K562 (cell line): ENCODE measurements around the gene ARRDC5. TPM values are rescaled to one million over a fixed set of nuclear protein-coding genes. Genes with fewer than 3 reads are reported as not detected.

Experiments used
- GTF2F1 ChIP-seq: IDR thresholded peaks from 2 replicates; pipeline ENCODE4 v1.6.1; 2011; ENCODE audit warnings: low read depth, low read length, improper control_type of control experiment
- HDAC1 ChIP-seq, 2 experiments: fragments of 450-650 bp; IDR thresholded peaks; 2 replicates each; pipeline ENCODE4 v1.6.1; 2016 to 2017; ENCODE audit warnings: inconsistent platforms in 1 of 2, mild to moderate bottlenecking in 1 of 2, moderate library complexity in 1 of 2
- NELFE ChIP-seq: IDR thresholded peaks from 2 replicates; pipeline ENCODE4 v1.6.1; 2011; ENCODE audit warnings: mild to moderate bottlenecking; ENCODE audit not compliant: insufficient read depth, insufficient read length
- RBFOX2 ChIP-seq: fragments of 200-400 bp; formaldehyde crosslinking; IDR thresholded peaks from 2 replicates; pipeline ENCODE4 v1.6.1; 2017; ENCODE audit warnings: low read depth, mild to moderate bottlenecking, low read length, moderate library complexity
- RBM22 ChIP-seq: fragments of 200-400 bp; formaldehyde crosslinking; IDR thresholded peaks from 2 replicates; pipeline ENCODE4 v1.6.1; 2018; ENCODE audit warnings: low read length, low read depth; ENCODE audit not compliant: poor library complexity, severe bottlenecking
- SRSF7 ChIP-seq: fragments of 200-400 bp; formaldehyde crosslinking; optimal IDR thresholded peaks from 2 replicates; pipeline ENCODE3; 2017; ENCODE audit warnings: mild to moderate bottlenecking, low read depth, low read length
- polyA plus RNA-seq, 8 experiments: library from polyadenylated mRNA; depleted of rRNA in 4 of 8; stranded (reverse) in 5 of 8; unstranded in 3 of 8; fragments of >200 nt; fragmentation: Nextera tagmentation in 2 of 8; fragmentation: Illumina TruSeq in 1 of 8; extraction: Ambion mirVana in 2 of 8; extraction: Trizol in 1 of 8; gene quantifications; 2 replicates each; pipeline versions ENCODE4 v1.2.1 to v1.2.3, GENCODE V29; 2011 to 2014; ENCODE audit warnings: inconsistent platforms in 1 of 8, missing spikeins in 1 of 8
- total RNA-seq, 7 experiments: library from RNA; depleted of rRNA in 6 of 7; stranded (reverse); fragments of >200 nt in 6 of 7; fragmentation: Illumina TruSeq in 2 of 7; extraction: Trizol in 2 of 7; gene quantifications; 2 replicates each; pipeline versions ENCODE4 v1.2.1 to v1.2.3, GENCODE V29; 2011 to 2021; ENCODE audit warnings: low replicate concordance in 1 of 7
- TF ChIP-seq, protein P1 (sequence below), 2 experiments: fragments of 450-650 bp in 1 of 2; IDR thresholded peaks; 2 replicates each; pipeline ENCODE4 v1.6.1; 2011 to 2017; ENCODE audit warnings: low read depth in 2 of 2, antibody characterized with exemption in 1 of 2, borderline replicate concordance in 1 of 2, low read length in 1 of 2, mild to moderate bottlenecking in 1 of 2, mixed read lengths in 1 of 2; ENCODE audit not compliant: control insufficient read depth in 1 of 2
- TF ChIP-seq, protein P2 (sequence below): fragments of 450-650 bp; IDR thresholded peaks from 2 replicates; pipeline ENCODE4 v1.6.1; 2016; ENCODE audit warnings: mild to moderate bottlenecking, moderate library complexity
- TF ChIP-seq, protein P3 (sequence below): fragments of 150-350 bp; conservative IDR thresholded peaks from 2 replicates; pipeline ENCODE4 v1.6.1; 2014; ENCODE audit warnings: low read length

ARRDC5 gene
- total and polyA plus RNA-seq, 9 of the 15 experiments (the other 6 are each of a cell fraction or from before 2014, with no cell fraction given) = not detected

DNA sequence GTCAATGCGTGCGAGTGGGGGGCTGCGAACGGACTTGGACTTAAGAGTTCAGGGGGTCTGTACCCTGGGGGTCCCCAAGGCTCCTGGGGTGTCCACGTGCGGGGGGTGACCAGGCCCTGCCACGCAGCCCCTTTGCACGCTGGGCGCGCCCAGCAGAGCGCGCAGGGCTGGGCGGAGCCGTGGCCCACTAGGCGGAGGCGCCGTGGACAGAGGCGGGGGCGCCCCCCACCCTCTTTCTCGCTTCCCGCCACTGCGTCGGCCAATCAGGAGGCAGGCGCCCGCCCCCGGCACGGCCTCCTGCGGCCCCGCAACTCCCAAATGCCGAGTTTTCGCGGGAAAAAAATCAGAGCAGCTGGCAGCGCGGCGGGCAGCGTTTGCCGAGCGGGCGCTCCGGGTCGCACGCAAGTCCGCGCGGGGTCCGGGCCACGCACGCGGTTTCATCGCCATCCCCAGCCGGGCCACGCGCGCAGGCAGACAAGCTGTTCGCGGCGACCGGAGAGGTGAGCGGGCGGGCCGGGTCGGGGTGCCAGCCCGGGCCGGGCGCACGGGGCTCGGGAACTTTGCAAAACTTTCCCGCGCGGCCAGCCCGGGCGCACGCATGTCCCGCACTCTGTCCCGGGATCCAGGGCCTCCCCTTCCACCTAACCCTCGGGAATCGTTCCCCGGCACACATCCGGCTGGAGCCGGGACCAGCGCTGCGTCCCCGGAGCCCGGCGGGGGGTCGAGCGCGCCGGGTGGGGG is 6.6 kb upstream of the ARRDC5 start, which contains the start of gene UHRF1 (continued):
- TF ChIP-seq, protein P1, sequence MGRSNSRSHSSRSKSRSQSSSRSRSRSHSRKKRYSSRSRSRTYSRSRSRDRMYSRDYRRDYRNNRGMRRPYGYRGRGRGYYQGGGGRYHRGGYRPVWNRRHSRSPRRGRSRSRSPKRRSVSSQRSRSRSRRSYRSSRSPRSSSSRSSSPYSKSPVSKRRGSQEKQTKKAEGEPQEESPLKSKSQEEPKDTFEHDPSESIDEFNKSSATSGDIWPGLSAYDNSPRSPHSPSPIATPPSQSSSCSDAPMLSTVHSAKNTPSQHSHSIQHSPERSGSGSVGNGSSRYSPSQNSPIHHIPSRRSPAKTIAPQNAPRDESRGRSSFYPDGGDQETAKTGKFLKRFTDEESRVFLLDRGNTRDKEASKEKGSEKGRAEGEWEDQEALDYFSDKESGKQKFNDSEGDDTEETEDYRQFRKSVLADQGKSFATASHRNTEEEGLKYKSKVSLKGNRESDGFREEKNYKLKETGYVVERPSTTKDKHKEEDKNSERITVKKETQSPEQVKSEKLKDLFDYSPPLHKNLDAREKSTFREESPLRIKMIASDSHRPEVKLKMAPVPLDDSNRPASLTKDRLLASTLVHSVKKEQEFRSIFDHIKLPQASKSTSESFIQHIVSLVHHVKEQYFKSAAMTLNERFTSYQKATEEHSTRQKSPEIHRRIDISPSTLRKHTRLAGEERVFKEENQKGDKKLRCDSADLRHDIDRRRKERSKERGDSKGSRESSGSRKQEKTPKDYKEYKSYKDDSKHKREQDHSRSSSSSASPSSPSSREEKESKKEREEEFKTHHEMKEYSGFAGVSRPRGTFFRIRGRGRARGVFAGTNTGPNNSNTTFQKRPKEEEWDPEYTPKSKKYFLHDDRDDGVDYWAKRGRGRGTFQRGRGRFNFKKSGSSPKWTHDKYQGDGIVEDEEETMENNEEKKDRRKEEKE (IDR thresholded peaks at IDR 0.05; ENCODE audit: borderline replicate concordance in 1 of 2, control insufficient read depth in 1 of 2, low read depth in 2 of 2, low read length in 1 of 2) = no peak
- TF ChIP-seq, protein P2, sequence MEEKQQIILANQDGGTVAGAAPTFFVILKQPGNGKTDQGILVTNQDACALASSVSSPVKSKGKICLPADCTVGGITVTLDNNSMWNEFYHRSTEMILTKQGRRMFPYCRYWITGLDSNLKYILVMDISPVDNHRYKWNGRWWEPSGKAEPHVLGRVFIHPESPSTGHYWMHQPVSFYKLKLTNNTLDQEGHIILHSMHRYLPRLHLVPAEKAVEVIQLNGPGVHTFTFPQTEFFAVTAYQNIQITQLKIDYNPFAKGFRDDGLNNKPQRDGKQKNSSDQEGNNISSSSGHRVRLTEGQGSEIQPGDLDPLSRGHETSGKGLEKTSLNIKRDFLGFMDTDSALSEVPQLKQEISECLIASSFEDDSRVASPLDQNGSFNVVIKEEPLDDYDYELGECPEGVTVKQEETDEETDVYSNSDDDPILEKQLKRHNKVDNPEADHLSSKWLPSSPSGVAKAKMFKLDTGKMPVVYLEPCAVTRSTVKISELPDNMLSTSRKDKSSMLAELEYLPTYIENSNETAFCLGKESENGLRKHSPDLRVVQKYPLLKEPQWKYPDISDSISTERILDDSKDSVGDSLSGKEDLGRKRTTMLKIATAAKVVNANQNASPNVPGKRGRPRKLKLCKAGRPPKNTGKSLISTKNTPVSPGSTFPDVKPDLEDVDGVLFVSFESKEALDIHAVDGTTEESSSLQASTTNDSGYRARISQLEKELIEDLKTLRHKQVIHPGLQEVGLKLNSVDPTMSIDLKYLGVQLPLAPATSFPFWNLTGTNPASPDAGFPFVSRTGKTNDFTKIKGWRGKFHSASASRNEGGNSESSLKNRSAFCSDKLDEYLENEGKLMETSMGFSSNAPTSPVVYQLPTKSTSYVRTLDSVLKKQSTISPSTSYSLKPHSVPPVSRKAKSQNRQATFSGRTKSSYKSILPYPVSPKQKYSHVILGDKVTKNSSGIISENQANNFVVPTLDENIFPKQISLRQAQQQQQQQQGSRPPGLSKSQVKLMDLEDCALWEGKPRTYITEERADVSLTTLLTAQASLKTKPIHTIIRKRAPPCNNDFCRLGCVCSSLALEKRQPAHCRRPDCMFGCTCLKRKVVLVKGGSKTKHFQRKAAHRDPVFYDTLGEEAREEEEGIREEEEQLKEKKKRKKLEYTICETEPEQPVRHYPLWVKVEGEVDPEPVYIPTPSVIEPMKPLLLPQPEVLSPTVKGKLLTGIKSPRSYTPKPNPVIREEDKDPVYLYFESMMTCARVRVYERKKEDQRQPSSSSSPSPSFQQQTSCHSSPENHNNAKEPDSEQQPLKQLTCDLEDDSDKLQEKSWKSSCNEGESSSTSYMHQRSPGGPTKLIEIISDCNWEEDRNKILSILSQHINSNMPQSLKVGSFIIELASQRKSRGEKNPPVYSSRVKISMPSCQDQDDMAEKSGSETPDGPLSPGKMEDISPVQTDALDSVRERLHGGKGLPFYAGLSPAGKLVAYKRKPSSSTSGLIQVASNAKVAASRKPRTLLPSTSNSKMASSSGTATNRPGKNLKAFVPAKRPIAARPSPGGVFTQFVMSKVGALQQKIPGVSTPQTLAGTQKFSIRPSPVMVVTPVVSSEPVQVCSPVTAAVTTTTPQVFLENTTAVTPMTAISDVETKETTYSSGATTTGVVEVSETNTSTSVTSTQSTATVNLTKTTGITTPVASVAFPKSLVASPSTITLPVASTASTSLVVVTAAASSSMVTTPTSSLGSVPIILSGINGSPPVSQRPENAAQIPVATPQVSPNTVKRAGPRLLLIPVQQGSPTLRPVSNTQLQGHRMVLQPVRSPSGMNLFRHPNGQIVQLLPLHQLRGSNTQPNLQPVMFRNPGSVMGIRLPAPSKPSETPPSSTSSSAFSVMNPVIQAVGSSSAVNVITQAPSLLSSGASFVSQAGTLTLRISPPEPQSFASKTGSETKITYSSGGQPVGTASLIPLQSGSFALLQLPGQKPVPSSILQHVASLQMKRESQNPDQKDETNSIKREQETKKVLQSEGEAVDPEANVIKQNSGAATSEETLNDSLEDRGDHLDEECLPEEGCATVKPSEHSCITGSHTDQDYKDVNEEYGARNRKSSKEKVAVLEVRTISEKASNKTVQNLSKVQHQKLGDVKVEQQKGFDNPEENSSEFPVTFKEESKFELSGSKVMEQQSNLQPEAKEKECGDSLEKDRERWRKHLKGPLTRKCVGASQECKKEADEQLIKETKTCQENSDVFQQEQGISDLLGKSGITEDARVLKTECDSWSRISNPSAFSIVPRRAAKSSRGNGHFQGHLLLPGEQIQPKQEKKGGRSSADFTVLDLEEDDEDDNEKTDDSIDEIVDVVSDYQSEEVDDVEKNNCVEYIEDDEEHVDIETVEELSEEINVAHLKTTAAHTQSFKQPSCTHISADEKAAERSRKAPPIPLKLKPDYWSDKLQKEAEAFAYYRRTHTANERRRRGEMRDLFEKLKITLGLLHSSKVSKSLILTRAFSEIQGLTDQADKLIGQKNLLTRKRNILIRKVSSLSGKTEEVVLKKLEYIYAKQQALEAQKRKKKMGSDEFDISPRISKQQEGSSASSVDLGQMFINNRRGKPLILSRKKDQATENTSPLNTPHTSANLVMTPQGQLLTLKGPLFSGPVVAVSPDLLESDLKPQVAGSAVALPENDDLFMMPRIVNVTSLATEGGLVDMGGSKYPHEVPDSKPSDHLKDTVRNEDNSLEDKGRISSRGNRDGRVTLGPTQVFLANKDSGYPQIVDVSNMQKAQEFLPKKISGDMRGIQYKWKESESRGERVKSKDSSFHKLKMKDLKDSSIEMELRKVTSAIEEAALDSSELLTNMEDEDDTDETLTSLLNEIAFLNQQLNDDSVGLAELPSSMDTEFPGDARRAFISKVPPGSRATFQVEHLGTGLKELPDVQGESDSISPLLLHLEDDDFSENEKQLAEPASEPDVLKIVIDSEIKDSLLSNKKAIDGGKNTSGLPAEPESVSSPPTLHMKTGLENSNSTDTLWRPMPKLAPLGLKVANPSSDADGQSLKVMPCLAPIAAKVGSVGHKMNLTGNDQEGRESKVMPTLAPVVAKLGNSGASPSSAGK = peak; percentile 53
- TF ChIP-seq SRSF7 (no peak), RBM22 (peak; percentile 41), NELFE (no peak), HDAC1 (IDR thresholded peaks at IDR 0.05) (peak in 1 of 2 experiments; percentile 44; a peak in 1 of 4 replicates), RBFOX2 (peak; percentile 88), GTF2F1 (no peak)
- TF ChIP-seq, protein P3, sequence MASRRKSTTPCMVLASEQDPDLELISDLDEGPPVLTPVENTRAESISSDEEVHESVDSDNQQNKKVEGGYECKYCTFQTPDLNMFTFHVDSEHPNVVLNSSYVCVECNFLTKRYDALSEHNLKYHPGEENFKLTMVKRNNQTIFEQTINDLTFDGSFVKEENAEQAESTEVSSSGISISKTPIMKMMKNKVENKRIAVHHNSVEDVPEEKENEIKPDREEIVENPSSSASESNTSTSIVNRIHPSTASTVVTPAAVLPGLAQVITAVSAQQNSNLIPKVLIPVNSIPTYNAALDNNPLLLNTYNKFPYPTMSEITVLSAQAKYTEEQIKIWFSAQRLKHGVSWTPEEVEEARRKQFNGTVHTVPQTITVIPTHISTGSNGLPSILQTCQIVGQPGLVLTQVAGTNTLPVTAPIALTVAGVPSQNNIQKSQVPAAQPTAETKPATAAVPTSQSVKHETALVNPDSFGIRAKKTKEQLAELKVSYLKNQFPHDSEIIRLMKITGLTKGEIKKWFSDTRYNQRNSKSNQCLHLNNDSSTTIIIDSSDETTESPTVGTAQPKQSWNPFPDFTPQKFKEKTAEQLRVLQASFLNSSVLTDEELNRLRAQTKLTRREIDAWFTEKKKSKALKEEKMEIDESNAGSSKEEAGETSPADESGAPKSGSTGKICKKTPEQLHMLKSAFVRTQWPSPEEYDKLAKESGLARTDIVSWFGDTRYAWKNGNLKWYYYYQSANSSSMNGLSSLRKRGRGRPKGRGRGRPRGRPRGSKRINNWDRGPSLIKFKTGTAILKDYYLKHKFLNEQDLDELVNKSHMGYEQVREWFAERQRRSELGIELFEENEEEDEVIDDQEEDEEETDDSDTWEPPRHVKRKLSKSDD = no peak
